DOHH2 (cell line): ENCODE measurements around the gene ZNF614.

Source experiments
- EZH2phosphoT487 ChIP-seq: fragments of 200-600 bp; sonication (generic); IDR thresholded peaks from 2 replicates; pipeline ENCODE4 v1.6.1; 2017; ENCODE audit warnings: borderline replicate concordance, mild to moderate bottlenecking, antibody characterized with exemption, low read length, moderate library complexity, mixed read lengths
- TF ChIP-seq, protein P1 (sequence below): fragments of 200-600 bp; sonication (generic); IDR thresholded peaks from one replicate; pipeline ENCODE4 v1.5.1; 2014; ENCODE audit warnings: antibody characterized with exemption, mild to moderate bottlenecking, low read depth, low read length; ENCODE audit not compliant: poor library complexity, severe bottlenecking

GRCh38 chr19:51980116-51980736 is 48.0 kb downstream of the ZNF614 start:
- TF ChIP-seq, protein P1, sequence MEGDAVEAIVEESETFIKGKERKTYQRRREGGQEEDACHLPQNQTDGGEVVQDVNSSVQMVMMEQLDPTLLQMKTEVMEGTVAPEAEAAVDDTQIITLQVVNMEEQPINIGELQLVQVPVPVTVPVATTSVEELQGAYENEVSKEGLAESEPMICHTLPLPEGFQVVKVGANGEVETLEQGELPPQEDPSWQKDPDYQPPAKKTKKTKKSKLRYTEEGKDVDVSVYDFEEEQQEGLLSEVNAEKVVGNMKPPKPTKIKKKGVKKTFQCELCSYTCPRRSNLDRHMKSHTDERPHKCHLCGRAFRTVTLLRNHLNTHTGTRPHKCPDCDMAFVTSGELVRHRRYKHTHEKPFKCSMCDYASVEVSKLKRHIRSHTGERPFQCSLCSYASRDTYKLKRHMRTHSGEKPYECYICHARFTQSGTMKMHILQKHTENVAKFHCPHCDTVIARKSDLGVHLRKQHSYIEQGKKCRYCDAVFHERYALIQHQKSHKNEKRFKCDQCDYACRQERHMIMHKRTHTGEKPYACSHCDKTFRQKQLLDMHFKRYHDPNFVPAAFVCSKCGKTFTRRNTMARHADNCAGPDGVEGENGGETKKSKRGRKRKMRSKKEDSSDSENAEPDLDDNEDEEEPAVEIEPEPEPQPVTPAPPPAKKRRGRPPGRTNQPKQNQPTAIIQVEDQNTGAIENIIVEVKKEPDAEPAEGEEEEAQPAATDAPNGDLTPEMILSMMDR: no peak
- no peak for TF ChIP-seq EZH2phosphoT487
